Measurements from ENCODE around the gene CPNE6.

DNA sequence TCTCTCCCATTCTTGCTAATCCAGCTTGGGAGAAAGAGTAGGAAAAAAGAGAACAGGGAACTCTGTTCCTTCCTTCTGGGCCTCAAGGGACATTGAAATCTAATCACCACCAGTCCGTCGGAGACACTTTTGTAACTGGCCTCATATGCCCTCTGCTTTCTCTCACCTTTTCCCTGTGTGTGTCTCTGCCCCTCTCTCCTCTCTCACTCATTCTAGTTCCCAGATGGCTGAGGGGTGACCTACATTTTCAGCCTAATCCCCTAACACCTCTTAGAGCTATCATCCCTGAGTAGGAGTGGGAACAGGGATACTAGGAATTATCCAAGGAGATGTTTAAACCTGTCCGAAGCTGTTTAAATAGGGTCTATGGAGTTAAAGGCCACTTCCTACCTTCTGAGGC is 13.9 kb downstream of the CPNE6 start:
- TF ChIP-seq, protein P1, sequence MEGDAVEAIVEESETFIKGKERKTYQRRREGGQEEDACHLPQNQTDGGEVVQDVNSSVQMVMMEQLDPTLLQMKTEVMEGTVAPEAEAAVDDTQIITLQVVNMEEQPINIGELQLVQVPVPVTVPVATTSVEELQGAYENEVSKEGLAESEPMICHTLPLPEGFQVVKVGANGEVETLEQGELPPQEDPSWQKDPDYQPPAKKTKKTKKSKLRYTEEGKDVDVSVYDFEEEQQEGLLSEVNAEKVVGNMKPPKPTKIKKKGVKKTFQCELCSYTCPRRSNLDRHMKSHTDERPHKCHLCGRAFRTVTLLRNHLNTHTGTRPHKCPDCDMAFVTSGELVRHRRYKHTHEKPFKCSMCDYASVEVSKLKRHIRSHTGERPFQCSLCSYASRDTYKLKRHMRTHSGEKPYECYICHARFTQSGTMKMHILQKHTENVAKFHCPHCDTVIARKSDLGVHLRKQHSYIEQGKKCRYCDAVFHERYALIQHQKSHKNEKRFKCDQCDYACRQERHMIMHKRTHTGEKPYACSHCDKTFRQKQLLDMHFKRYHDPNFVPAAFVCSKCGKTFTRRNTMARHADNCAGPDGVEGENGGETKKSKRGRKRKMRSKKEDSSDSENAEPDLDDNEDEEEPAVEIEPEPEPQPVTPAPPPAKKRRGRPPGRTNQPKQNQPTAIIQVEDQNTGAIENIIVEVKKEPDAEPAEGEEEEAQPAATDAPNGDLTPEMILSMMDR (conservative IDR thresholded peaks at IDR 0.05; ENCODE audit: low read length): no peak
- TF ChIP-seq EZH2phosphoT487 (IDR thresholded peaks at IDR 0.05; ENCODE audit: borderline replicate concordance, low read depth, low read length): no peak

All from OCI-LY7 (cell line).